HepG2 (cell line): ENCODE results near the gene CREBBP. TPM values are rescaled to one million over a fixed set of nuclear protein-coding genes. Genes with fewer than 3 reads are reported as not detected.

ENCODE experiments used
- ADNP ChIP-seq: sonication (generic); formaldehyde crosslinking; IDR thresholded peaks from 2 replicates; pipeline ENCODE4 v1.4.0; 2020; ENCODE audit warnings: missing genetic modification reagents
- ATF1 ChIP-seq: IDR thresholded peaks from 2 replicates; pipeline ENCODE4 v1.6.1; 2016; ENCODE audit warnings: mild to moderate bottlenecking, control low read depth
- CBX5 ChIP-seq: sonication (generic); formaldehyde crosslinking; IDR thresholded peaks from 2 replicates; pipeline ENCODE4 v1.4.0; 2020; ENCODE audit warnings: missing genetic modification reagents, borderline replicate concordance
- EZH2 ChIP-seq: conservative IDR thresholded peaks from 2 replicates; pipeline ENCODE4 v1.6.1; 2012; ENCODE audit warnings: mild to moderate bottlenecking, low read depth, low read length, moderate library complexity
- KAT7 ChIP-seq: IDR thresholded peaks from 2 replicates; pipeline ENCODE4 v1.6.1; 2018; ENCODE audit warnings: borderline replicate concordance, missing compliant biosample characterization
- MYNN ChIP-seq: sonication (generic); formaldehyde crosslinking; IDR thresholded peaks from 2 replicates; pipeline ENCODE4 v1.4.0; 2020; ENCODE audit warnings: mild to moderate bottlenecking, low read depth, missing genetic modification reagents
- POGZ ChIP-seq: sonication (generic); formaldehyde crosslinking; IDR thresholded peaks from 2 replicates; pipeline ENCODE4 v1.4.0; 2020; ENCODE audit warnings: mild to moderate bottlenecking, missing genetic modification reagents
- RARG ChIP-seq: sonication (generic); formaldehyde crosslinking; IDR thresholded peaks from 2 replicates; pipeline ENCODE4 v1.4.0; 2020; ENCODE audit warnings: low read depth, mild to moderate bottlenecking, missing genetic modification reagents
- RFXAP ChIP-seq: sonication (generic); formaldehyde crosslinking; IDR thresholded peaks from 2 replicates; pipeline ENCODE4 v1.4.0; 2020; ENCODE audit warnings: missing genetic modification reagents, borderline replicate concordance
- SIN3B ChIP-seq: fragments of 150-350 bp; IDR thresholded peaks from 2 replicates; pipeline ENCODE4 v1.6.1; 2014; ENCODE audit warnings: low read length
- YEATS2 ChIP-seq: sonication (generic); formaldehyde crosslinking; IDR thresholded peaks from 2 replicates; pipeline ENCODE4 v1.4.0; 2020; ENCODE audit warnings: missing genetic modification reagents, borderline replicate concordance
- ZBTB20 ChIP-seq: sonication (generic); formaldehyde crosslinking; IDR thresholded peaks from 2 replicates; pipeline ENCODE4 v1.8.1; 2023; ENCODE audit warnings: missing genetic modification reagents, low read depth, mild to moderate bottlenecking, borderline replicate concordance
- ZNF3 ChIP-seq: IDR thresholded peaks from 2 replicates; pipeline ENCODE4 v1.7.0; 2017; ENCODE audit warnings: inconsistent platforms
- ZNF30 ChIP-seq: sonication (generic); formaldehyde crosslinking; IDR thresholded peaks from 2 replicates; pipeline ENCODE4 v1.5.0; 2020; ENCODE audit warnings: mild to moderate bottlenecking, missing genetic modification reagents
- ZNF382 ChIP-seq: sonication (generic); formaldehyde crosslinking; IDR thresholded peaks from 2 replicates; pipeline ENCODE4 v1.5.0; 2020; ENCODE audit warnings: missing genetic modification reagents, mild to moderate bottlenecking, borderline replicate concordance
- ZNF639 ChIP-seq: conservative IDR thresholded peaks from 2 replicates; pipeline ENCODE4 v1.6.1; 2018; ENCODE audit warnings: missing genetic modification reagents
- ZNF816 ChIP-seq: sonication (generic); formaldehyde crosslinking; IDR thresholded peaks from 2 replicates; pipeline ENCODE4 v1.8.0; 2022; ENCODE audit warnings: missing genetic modification reagents, mild to moderate bottlenecking, borderline replicate concordance
- ZNF841 ChIP-seq: sonication (generic); formaldehyde crosslinking; IDR thresholded peaks from 2 replicates; pipeline ENCODE4 v1.8.1; 2023; ENCODE audit warnings: missing genetic modification reagents, borderline replicate concordance
- polyA plus RNA-seq, 8 experiments: library from polyadenylated mRNA; depleted of rRNA in 3 of 8; stranded (reverse) in 7 of 8; unstranded in 1 of 8; fragments of >200 nt; fragmentation: Illumina TruSeq in 4 of 8; extraction: Trizol in 4 of 8; gene quantifications; 2 replicates each; pipeline versions ENCODE4 v1.2.1 to v1.2.3, GENCODE V29; 2011 to 2016; ENCODE audit warnings: low read depth in 4 of 8, missing spikeins in 1 of 8, mixed read lengths in 1 of 8; ENCODE audit not compliant: insufficient read depth in 1 of 8
- total RNA-seq, 5 experiments: library from RNA; depleted of rRNA; stranded (reverse); fragments of >200 nt; fragmentation: Illumina TruSeq; extraction: Trizol; gene quantifications; 2 replicates each; pipeline ENCODE4 v1.2.3, GENCODE V29; 2016; ENCODE audit warnings: low read depth in 1 of 5
- TF ChIP-seq, protein P1 (sequence below): IDR thresholded peaks from 2 replicates; pipeline ENCODE4 v1.6.1; 2012; ENCODE audit warnings: low read length, improper control_type of control experiment
- TF ChIP-seq, protein P2 (sequence below): sonication (generic); formaldehyde crosslinking; IDR thresholded peaks from 2 replicates; pipeline ENCODE4 v1.4.0; 2020; ENCODE audit warnings: missing genetic modification reagents, borderline replicate concordance
- TF ChIP-seq, protein P3 (sequence below): sonication (generic); formaldehyde crosslinking; IDR thresholded peaks from 2 replicates; pipeline ENCODE4 v1.4.0; 2020; ENCODE audit warnings: missing genetic modification reagents

Gene CREBBP
- total and polyA plus RNA-seq, 2 of the 13 experiments (the other 11 are each of a cell fraction or from before 2014, with no cell fraction given) = 5.3 to 10.4 TPM

DNA sequence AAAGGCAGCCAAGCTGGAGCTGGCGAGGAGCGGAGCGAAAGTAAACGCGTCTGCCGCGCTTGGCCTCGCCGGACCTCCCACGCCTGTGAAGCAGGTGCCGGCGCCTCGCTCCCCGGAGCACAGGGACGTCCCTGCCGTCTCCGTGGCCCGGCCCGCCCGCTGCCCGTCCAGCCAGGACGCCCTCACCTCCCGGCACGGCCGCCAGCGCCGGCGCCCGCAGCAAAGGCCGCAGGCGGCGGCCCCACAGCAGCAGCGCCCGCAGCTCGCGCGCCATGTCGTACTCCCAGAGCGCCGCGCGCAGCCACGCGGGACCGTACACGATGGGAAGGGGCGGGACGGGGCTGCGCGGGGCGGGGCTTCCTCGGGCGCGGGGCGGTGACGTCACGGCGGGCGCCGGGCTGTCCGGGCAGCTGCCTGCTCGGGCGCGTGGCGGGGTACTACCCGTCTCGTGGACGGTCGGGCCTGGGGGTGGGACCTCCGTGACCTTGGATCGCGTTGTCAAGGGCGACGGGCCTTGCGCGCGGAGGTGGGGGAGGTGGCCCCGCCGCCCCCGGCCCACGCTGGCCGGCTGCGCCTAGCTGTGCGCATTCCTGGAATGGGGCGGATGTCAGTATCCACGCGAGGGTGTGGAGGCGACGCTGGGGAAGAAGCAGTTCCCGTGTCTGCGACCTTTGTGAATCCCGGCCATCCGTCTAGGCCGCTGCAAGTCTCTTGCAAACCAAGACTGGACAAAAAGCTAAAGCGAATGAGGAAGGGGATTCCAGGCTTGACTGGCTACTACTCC, 163.1 kb downstream of the CREBBP start, which contains the start of gene TRAP1 (continued):
- TF ChIP-seq SIN3B = no peak
- TF ChIP-seq POGZ (CRISPR knock-in tag) = no peak
- no peak for TF ChIP-seq ZNF30 (CRISPR knock-in tag)
- peak; percentile 72 for TF ChIP-seq YEATS2 (CRISPR knock-in tag)
- TF ChIP-seq EZH2 = no peak
- no peak for TF ChIP-seq ZNF639 (CRISPR knock-in tag)
- TF ChIP-seq ZNF3 (CRISPR knock-in tag) = no peak
- TF ChIP-seq, protein P1, sequence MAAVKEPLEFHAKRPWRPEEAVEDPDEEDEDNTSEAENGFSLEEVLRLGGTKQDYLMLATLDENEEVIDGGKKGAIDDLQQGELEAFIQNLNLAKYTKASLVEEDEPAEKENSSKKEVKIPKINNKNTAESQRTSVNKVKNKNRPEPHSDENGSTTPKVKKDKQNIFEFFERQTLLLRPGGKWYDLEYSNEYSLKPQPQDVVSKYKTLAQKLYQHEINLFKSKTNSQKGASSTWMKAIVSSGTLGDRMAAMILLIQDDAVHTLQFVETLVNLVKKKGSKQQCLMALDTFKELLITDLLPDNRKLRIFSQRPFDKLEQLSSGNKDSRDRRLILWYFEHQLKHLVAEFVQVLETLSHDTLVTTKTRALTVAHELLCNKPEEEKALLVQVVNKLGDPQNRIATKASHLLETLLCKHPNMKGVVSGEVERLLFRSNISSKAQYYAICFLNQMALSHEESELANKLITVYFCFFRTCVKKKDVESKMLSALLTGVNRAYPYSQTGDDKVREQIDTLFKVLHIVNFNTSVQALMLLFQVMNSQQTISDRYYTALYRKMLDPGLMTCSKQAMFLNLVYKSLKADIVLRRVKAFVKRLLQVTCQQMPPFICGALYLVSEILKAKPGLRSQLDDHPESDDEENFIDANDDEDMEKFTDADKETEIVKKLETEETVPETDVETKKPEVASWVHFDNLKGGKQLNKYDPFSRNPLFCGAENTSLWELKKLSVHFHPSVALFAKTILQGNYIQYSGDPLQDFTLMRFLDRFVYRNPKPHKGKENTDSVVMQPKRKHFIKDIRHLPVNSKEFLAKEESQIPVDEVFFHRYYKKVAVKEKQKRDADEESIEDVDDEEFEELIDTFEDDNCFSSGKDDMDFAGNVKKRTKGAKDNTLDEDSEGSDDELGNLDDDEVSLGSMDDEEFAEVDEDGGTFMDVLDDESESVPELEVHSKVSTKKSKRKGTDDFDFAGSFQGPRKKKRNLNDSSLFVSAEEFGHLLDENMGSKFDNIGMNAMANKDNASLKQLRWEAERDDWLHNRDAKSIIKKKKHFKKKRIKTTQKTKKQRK = no peak
- TF ChIP-seq CBX5 (CRISPR knock-in tag) = no peak; the same call in 1 of the 2 replicates
- TF ChIP-seq, protein P2, sequence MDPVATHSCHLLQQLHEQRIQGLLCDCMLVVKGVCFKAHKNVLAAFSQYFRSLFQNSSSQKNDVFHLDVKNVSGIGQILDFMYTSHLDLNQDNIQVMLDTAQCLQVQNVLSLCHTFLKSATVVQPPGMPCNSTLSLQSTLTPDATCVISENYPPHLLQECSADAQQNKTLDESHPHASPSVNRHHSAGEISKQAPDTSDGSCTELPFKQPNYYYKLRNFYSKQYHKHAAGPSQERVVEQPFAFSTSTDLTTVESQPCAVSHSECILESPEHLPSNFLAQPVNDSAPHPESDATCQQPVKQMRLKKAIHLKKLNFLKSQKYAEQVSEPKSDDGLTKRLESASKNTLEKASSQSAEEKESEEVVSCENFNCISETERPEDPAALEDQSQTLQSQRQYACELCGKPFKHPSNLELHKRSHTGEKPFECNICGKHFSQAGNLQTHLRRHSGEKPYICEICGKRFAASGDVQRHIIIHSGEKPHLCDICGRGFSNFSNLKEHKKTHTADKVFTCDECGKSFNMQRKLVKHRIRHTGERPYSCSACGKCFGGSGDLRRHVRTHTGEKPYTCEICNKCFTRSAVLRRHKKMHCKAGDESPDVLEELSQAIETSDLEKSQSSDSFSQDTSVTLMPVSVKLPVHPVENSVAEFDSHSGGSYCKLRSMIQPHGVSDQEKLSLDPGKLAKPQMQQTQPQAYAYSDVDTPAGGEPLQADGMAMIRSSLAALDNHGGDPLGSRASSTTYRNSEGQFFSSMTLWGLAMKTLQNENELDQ = no peak
- 0 out of 2 replicates have a peak, but pooled peaks have one; percentile 54 for TF ChIP-seq KAT7 (CRISPR knock-in tag)
- TF ChIP-seq ZBTB20 (CRISPR knock-in tag) = no peak
- TF ChIP-seq MYNN (CRISPR knock-in tag) = no peak
- no peak for TF ChIP-seq ADNP (CRISPR knock-in tag)
- TF ChIP-seq RARG (CRISPR knock-in tag) = no peak
- no peak for TF ChIP-seq RFXAP (CRISPR knock-in tag)
- no peak for TF ChIP-seq ZNF382
- peak; percentile 53; the same call in 1 of the 2 replicates for TF ChIP-seq ZNF841 (CRISPR knock-in tag)
- TF ChIP-seq ATF1 (CRISPR knock-in tag) = no peak
- TF ChIP-seq, protein P3, sequence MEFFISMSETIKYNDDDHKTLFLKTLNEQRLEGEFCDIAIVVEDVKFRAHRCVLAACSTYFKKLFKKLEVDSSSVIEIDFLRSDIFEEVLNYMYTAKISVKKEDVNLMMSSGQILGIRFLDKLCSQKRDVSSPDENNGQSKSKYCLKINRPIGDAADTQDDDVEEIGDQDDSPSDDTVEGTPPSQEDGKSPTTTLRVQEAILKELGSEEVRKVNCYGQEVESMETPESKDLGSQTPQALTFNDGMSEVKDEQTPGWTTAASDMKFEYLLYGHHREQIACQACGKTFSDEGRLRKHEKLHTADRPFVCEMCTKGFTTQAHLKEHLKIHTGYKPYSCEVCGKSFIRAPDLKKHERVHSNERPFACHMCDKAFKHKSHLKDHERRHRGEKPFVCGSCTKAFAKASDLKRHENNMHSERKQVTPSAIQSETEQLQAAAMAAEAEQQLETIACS (CRISPR knock-in tag) = no peak
- TF ChIP-seq ZNF816 = 0 out of 2 replicates have a peak, but pooled peaks have one; percentile 61
